ENCODE results near the gene PKHD1.

PKHD1 gene

DNA sequence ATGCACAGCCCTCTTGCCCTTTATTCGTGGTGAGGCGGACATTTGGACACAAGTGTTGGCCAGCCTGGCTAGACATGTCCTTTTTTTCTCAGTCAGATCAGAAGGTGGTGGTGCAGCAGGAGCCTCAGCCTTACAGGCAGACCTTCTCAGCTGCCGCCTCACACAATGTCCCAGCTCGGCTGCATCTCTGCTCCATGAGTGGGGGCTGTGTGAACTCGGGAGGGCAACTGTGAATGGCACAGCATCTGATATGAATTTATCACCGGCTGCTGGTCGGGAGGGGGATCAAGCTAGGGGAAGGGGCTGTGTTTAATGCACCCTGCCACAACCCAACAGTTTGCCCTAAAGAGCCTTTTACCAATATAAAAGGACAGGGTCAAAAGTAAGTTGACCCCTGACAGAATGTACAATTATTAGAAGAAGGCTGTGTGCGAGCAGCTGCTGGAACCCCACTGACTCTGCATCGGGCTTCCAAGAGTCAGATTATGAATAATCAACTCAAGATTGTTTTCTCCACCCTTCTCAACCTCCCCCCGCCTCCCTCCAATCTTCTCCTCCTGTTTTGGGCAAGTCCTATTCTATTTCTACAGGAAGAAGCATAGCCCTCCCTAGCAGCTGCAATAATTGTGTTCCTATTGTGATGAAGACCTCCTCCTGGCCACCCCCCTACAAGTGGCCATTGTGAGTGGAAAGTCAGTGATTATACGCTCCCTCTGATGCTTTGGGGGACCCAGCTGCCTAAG is 245.2 kb downstream of the PKHD1 start:
- TF ChIP-seq, protein P1, sequence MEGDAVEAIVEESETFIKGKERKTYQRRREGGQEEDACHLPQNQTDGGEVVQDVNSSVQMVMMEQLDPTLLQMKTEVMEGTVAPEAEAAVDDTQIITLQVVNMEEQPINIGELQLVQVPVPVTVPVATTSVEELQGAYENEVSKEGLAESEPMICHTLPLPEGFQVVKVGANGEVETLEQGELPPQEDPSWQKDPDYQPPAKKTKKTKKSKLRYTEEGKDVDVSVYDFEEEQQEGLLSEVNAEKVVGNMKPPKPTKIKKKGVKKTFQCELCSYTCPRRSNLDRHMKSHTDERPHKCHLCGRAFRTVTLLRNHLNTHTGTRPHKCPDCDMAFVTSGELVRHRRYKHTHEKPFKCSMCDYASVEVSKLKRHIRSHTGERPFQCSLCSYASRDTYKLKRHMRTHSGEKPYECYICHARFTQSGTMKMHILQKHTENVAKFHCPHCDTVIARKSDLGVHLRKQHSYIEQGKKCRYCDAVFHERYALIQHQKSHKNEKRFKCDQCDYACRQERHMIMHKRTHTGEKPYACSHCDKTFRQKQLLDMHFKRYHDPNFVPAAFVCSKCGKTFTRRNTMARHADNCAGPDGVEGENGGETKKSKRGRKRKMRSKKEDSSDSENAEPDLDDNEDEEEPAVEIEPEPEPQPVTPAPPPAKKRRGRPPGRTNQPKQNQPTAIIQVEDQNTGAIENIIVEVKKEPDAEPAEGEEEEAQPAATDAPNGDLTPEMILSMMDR (conservative IDR thresholded peaks at IDR 0.05; ENCODE audit: control insufficient read depth, insufficient read depth, low read depth, low read length), result no peak
- DNase-seq (ENCODE audit: low read depth), result no peak
- no peak overlapping the region for H3K4me3 ChIP-seq (ENCODE audit: control insufficient read depth, low read depth, low read length)

GRCh38 chr6:51841626-51842025 is 245.8 kb downstream of the PKHD1 start:
- TF ChIP-seq, protein P1 (conservative IDR thresholded peaks at IDR 0.05; ENCODE audit: control insufficient read depth, insufficient read depth, low read depth, low read length), result no peak
- no peak for DNase-seq (ENCODE audit: low read depth)

DNA sequence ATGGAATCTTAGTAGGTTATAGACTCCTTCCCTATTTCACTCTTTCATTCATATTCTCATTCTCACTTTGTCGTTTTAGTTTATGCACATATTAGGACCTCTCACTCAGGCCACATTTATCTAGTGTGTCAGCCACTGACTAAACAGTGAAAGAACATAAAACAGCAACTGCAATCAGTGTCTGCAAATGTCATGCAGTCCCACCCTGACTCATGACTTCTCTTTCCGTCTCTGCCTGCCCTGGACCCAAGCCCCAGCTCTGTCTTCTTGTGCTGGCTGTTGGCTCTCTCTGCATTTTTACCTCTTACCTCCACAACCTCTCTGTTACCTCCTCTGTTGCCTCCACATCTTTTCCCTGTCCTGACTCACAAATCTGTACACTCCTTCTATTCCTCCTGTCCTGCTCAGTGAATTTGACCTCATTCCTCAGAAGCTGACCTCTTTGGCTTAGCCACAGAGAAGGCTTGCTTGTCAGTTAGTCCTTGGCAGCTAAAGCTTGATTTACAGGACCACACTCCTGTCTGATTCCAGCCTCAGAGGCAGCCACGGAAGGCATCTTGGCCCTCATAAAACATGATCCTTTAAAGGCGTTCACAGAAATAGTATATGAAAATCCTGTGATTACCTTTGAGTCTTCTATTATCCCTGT is 247.6 kb downstream of the PKHD1 start:
- TF ChIP-seq, protein P1 (conservative IDR thresholded peaks at IDR 0.05; ENCODE audit: control insufficient read depth, insufficient read depth, low read depth, low read length), result no peak

More at GRCh38 chr6:51841626-51842025, 245.8 kb downstream of the PKHD1 start:
- no peak overlapping the region for H3K4me3 ChIP-seq (ENCODE audit: control insufficient read depth, low read depth, low read length)

GRCh38 chr6:51830666-51831065 is 256.7 kb downstream of the PKHD1 start:
- TF ChIP-seq, protein P1 (conservative IDR thresholded peaks at IDR 0.05; ENCODE audit: control insufficient read depth, insufficient read depth, low read depth, low read length), result no peak
- DNase-seq (ENCODE audit: low read depth), result no peak

More for the DNA sequence above, 247.6 kb downstream of the PKHD1 start:
- no peak overlapping the region for H3K4me3 ChIP-seq (ENCODE audit: control insufficient read depth, low read depth, low read length)
- DNase-seq (ENCODE audit: low read depth), result no peak

GRCh38 chr6:51827580-51827979 is 259.8 kb downstream of the PKHD1 start:
- DNase-seq (ENCODE audit: low read depth), result no peak
- H3K4me3 ChIP-seq (ENCODE audit: control insufficient read depth, low read depth, low read length), result no peak overlapping the region

More at GRCh38 chr6:51830666-51831065, 256.7 kb downstream of the PKHD1 start:
- no peak overlapping the region for H3K4me3 ChIP-seq (ENCODE audit: control insufficient read depth, low read depth, low read length)

DNA sequence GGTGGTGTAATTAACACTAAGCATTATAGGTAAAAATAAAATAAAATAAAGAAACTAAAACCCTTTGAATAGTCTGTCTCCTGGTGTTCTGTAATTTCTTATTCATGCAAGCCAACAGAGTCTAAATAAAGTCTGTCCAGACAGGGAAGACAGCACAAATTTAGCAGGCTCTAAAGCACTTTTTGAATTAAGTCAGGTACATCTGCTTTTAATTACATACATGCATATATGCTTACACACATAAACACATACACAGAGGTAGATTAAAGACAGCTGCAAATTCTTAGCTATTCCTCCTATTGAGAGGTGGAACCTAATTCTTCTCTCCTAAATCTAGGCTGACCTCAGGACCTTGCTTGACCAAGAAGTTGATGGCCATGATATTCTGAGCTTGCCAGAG is 262.5 kb downstream of the PKHD1 start:
- TF ChIP-seq, protein P1 (conservative IDR thresholded peaks at IDR 0.05; ENCODE audit: control insufficient read depth, insufficient read depth, low read depth, low read length), result no peak
- H3K4me3 ChIP-seq (ENCODE audit: control insufficient read depth, low read depth, low read length), result no peak overlapping the region
- DNase-seq (ENCODE audit: low read depth), result no peak

More at GRCh38 chr6:51827580-51827979, 259.8 kb downstream of the PKHD1 start:
- TF ChIP-seq, protein P1 (conservative IDR thresholded peaks at IDR 0.05; ENCODE audit: control insufficient read depth, insufficient read depth, low read depth, low read length), result no peak

All from fibroblast of mammary gland (primary cell).